ENCODE data around the gene RBPMS2.
A peak's percentile ranks its signal among the peaks of the same experiment; 100 is the strongest.
"Not testable (repeated sequence)": the region's sequence is repeated elsewhere in the genome, so short reads cannot be mapped to it uniquely, and the experiment has no call there.

The RBPMS2 gene

GRCh38 chr15:64775551-64776401 lies at the start of gene RBPMS2:
RBPMS2 (minus strand) TSS chr15:64775589; CDS start chr15:64775319, 270 bp downstream.
- TF ChIP-seq, protein P1, sequence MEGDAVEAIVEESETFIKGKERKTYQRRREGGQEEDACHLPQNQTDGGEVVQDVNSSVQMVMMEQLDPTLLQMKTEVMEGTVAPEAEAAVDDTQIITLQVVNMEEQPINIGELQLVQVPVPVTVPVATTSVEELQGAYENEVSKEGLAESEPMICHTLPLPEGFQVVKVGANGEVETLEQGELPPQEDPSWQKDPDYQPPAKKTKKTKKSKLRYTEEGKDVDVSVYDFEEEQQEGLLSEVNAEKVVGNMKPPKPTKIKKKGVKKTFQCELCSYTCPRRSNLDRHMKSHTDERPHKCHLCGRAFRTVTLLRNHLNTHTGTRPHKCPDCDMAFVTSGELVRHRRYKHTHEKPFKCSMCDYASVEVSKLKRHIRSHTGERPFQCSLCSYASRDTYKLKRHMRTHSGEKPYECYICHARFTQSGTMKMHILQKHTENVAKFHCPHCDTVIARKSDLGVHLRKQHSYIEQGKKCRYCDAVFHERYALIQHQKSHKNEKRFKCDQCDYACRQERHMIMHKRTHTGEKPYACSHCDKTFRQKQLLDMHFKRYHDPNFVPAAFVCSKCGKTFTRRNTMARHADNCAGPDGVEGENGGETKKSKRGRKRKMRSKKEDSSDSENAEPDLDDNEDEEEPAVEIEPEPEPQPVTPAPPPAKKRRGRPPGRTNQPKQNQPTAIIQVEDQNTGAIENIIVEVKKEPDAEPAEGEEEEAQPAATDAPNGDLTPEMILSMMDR (IDR thresholded peaks at IDR 0.05; ENCODE audit: low read depth, low read length) = no peak
- DNase-seq (ENCODE audit: low read depth in 2 of 2) = peak in 1 of 2 donors; percentile 20
- H3K4me3 ChIP-seq (replicated peaks in 1 of 2; ENCODE audit: low read depth in 2 of 2, low read length in 2 of 2) = peak within 1 kb of the TSS; percentile 37 to 43

GRCh38 chr15:64824929-64825430 lies 49.6 kb upstream of the RBPMS2 start:
- no peak for DNase-seq (ENCODE audit: low read depth in 2 of 2)
- TF ChIP-seq, protein P1 (IDR thresholded peaks at IDR 0.05; ENCODE audit: low read depth, low read length) = no peak
- peak overlapping the region; percentile 55 to 69 for H3K4me3 ChIP-seq (replicated peaks in 1 of 2; ENCODE audit: low read depth in 2 of 2, low read length in 2 of 2)

DNA sequence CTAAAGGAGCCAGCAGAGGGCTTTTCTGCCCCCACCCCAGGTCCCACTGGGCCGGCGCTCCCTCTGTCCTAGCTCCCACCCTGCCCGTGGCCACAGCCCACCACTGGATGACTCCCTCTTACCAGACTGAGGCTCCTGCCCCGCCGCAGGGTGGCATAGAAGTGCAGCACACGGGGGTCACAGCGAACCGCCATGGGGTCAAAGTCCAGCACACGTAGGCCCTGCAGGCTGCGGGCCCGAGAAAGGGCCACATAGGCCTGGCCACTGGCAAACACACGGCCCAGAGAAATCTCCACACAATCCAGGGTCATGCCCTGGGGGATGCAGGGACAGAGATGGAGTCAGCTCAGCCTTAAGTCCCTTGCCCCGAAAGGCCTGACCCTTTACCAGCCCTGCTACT lies 41.1 kb upstream of the RBPMS2 start:
- TF ChIP-seq, protein P1 (IDR thresholded peaks at IDR 0.05; ENCODE audit: low read depth, low read length) = no peak
- no peak for DNase-seq (ENCODE audit: low read depth in 2 of 2)
- H3K4me3 ChIP-seq (replicated peaks in 1 of 2; ENCODE audit: low read depth in 2 of 2, low read length in 2 of 2) = no peak overlapping the region

DNA sequence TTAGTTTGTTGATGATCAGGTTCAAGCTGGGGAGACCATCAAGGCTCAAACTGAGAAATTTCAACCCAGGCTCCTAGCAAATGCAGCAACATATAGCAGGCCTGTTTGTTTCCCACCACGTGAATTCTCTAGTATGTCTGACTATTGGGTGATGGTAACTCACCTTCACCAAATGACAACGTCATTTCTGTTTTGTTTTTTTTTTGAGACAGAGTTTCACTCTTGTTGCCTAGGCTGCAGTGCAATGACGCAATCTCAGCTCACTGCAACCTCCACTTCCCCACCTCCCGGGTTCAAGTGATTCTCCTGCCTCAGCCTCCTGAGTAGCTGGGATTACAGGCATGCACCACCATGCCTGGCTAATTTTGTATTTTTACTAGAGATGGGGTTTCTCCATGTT lies 39.6 kb upstream of the RBPMS2 start:
- not testable (repeated sequence) for H3K4me3 ChIP-seq (replicated peaks in 1 of 2; ENCODE audit: low read depth in 2 of 2, low read length in 2 of 2); DNase-seq (ENCODE audit: low read depth in 2 of 2)

DNA sequence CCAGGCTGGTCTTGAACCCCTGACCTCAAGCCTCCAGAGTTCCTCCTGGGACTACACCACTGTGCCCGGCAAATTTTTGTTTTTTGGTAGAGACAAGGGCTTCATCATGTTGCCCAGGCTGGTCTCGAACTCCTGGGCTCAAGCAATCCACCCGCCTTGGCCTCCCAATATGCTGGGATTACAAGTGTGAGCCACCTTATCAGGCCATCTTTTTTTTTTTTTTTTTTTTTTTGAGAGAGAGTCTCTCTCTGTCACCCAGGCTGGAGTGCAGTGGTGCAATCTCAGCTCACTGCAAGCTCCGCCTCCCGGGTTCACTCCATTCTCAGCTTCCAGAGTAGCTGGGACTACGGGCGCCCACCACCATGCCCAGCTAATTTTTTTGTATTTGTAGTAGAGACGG lies 38.9 kb upstream of the RBPMS2 start:
- H3K4me3 ChIP-seq (replicated peaks in 1 of 2; ENCODE audit: low read depth in 2 of 2, low read length in 2 of 2); DNase-seq (ENCODE audit: low read depth in 2 of 2): not testable (repeated sequence)

- peak; percentile 34 to 57 for DNase-seq (ENCODE audit: low read depth in 2 of 2)
- H3K4me3 ChIP-seq (replicated peaks in 1 of 2; ENCODE audit: low read depth in 2 of 2, low read length in 2 of 2) = no peak overlapping the region
- TF ChIP-seq, protein P1 (IDR thresholded peaks at IDR 0.05; ENCODE audit: low read depth, low read length) = no peak
Measured at GRCh38 chr15:64813075-64813474, 37.7 kb upstream of the RBPMS2 start.

GRCh38 chr15:64810497-64811326 lies 35.3 kb upstream of the RBPMS2 start:
- H3K4me3 ChIP-seq (replicated peaks in 1 of 2; ENCODE audit: low read depth in 2 of 2, low read length in 2 of 2) = no peak overlapping the region
- TF ChIP-seq, protein P1 (IDR thresholded peaks at IDR 0.05; ENCODE audit: low read depth, low read length) = no peak
- no peak for DNase-seq (ENCODE audit: low read depth in 2 of 2)

Measured in cardiac fibroblast (primary cell).